NCI-H146 treated with DMSO at 0.1 percent for 48 hours (cell line): ENCODE results near the gene ATOH8.
A peak's percentile ranks its signal among the peaks of the same experiment; 100 is the strongest.

Source experiments
- DNase-seq: peaks from one replicate; lab custom pipeline; 2025; ENCODE audit not compliant: unreplicated experiment; lab: John Stamatoyannopoulos, UW

The ATOH8 gene

DNA sequence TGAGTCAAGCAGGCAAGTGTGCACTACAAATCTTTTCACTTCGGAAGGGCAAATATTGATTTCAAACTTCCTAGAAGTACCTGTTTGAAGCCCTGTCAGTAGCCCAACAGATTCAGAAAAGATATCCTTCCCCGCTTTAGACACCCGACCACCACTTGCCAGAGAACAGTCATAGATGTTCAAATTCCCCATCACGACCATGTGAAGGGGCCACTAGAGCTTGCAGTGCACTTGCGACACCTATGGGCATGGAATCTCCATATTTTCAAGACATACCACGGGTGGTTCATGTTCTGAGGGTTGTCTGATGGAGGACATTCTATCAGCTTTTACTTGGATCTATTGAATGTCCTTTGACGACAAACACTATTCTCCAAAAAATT, 35.8 kb upstream of the ATOH8 start:
- peak; percentile 32 for DNase-seq

GRCh38 chr2:85718885-85719492, 34.8 kb upstream of the ATOH8 start:
- no peak for DNase-seq

GRCh38 chr2:85719609-85720240, 34.1 kb upstream of the ATOH8 start:
- no peak for DNase-seq

- DNase-seq: no peak
Observed at GRCh38 chr2:85720533-85720932, 33.3 kb upstream of the ATOH8 start.

DNA sequence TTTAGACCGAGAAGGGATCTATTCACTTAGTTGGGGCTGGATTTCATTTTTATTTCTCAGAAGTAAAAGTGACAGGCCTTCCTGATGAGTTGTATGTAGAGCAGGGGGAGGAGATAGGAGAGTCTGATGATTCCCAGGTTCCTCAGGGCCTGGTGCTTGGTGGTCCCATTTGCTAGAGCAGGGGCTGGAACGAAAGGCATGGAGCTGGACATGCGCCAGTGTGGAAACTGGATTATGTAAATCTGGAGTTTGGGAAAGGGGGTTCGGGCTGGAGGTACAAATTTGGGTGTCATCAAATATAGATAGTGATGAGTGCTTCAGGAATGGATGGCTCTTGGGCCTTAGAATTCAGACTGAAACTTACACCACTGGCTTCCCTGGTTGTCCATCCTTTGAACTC, 32.1 kb upstream of the ATOH8 start:
- DNase-seq: no peak

GRCh38 chr2:85722519-85722918, 31.3 kb upstream of the ATOH8 start:
- no peak for DNase-seq

DNA sequence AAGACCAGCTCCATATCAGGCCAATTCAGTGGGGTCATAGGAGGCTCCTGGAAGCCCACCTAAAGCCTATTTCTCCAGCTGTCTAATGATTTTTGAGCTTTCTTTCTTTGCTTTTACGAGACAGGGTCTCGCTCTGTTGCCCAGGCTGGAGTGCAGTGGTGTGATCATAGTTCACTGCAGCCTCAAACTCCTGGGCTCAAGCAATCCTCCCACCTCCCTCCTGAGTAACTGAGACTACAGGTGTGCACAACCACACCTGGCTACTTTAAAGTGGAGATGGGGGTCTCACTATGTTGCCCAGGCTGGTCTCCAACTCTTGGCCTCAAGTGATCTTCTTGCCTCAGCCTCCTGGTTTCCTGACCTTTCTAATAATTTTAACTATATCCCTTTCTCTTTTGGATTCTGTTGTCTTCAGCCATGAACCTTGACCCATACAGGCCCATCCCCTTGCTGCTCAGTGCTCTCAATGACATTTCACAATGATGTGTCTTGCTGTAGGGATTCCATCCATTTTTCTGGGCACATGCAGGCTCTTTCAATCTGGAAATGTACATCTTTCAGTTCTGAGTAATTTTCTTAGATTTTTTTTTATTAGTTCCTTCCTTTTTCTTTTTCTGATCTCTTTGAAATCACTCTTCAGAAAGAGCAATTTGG, 30.0 kb upstream of the ATOH8 start:
- DNase-seq: no peak

- no peak for DNase-seq
Observed at GRCh38 chr2:85724731-85725181, 29.0 kb upstream of the ATOH8 start.

DNA sequence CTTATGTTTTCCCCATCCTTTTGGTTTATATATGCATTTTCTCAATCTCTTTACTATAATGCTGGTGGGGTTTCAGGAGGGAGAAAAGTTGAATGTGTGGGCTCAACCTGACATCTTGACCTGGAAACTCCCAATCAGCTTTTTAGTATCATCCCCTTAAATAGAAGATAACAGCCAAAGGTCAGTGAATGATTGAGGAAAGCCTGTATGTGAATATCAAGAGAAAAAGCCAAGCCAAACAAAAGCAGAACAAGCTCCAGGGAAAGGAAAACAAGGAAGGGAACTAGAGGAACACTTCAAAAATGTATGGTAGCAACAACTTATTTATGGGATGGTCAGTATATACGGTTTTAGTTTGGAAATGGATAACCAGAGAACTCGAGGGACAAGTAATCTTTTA, 28.3 kb upstream of the ATOH8 start:
- DNase-seq: no peak

- no peak for DNase-seq
Observed at GRCh38 chr2:85727798-85728197, 26.0 kb upstream of the ATOH8 start.

GRCh38 chr2:85728342-85728741, 25.4 kb upstream of the ATOH8 start:
- DNase-seq: no peak

GRCh38 chr2:85728883-85729824, 24.6 kb upstream of the ATOH8 start:
- DNase-seq: peak; percentile 41

- no peak for DNase-seq
Observed at GRCh38 chr2:85729825-85730510, 23.8 kb upstream of the ATOH8 start.

DNA sequence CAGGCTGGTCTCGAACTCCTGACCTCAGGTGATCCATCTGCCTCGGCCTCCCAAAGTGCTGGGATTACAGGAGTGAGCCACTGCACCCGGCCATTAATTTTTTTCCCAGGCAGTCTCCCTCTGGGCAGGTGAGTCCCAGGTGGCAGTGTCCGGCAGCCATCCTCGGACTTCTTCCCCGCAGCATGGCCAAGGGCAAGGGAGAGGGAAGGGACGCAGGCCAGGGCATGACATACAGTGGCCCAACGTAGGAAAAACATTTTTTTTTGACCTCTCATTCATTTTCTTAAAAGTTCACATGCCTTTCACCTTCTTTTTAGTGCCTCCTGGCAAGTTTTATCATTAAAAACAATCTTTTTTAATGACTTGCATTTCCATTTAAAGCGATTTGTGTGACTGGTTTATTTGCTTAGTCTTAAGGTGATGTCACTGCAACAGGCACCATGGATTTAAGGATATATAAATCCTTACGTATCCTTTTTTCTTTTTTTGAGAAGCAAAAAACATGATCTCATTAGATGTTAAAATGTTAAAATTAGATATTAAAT, 23.0 kb upstream of the ATOH8 start:
- no peak for DNase-seq

DNA sequence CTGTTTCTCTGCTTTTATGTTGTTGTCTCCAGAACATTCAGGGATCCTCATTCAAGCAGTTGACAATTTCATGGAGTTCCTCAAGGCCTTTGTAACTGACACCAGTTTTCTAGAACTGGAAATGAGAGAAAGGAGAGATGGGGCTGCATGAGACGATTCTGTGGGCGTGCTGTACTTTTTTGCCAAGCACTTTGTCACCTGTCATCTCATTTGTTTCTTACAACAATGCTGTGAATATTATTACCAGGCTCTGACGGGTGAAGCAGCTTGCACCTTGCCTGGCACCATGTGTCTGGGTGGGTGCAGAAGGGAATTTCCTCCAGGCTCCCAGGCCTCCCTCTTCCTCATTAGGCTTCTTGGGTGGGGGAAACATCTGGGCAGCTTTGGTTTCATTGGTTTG, 22.2 kb upstream of the ATOH8 start:
- DNase-seq: no peak

DNA sequence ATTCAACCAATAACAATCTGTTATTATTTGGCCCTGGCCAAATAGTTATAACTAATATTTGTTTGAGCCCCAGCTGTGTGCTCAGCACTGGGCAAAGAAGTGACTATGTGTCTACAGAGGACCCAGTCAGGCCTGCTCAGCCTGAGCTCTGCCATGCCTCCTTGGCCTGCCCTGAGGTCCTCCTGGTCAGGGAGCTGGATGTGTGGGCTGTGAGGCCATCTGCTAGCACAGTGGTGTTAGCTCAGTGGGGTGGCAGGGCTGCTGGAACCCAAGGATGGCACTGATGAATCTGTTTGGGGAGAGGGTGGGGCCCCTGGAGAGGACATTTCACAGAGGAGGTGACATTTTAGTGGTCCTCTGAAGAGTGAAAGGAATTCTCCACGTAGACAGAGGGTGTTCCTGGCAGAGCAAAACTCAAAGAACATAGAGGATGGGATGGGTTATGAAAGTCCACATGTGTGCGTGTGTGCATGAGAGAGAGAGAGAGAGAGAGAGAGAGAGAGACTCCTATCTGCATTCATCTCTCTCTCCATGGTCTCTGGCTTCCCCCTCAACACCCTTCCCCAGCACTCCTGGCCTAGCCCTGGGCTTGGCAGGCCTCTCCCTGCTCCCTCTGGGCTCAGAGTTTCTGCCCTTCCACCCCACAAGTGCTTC, 21.2 kb upstream of the ATOH8 start:
- no peak for DNase-seq

- DNase-seq: no peak
Observed at GRCh38 chr2:85733121-85733960, 20.4 kb upstream of the ATOH8 start.

- no peak for DNase-seq
Observed at GRCh38 chr2:85734015-85734414, 19.8 kb upstream of the ATOH8 start.

DNA sequence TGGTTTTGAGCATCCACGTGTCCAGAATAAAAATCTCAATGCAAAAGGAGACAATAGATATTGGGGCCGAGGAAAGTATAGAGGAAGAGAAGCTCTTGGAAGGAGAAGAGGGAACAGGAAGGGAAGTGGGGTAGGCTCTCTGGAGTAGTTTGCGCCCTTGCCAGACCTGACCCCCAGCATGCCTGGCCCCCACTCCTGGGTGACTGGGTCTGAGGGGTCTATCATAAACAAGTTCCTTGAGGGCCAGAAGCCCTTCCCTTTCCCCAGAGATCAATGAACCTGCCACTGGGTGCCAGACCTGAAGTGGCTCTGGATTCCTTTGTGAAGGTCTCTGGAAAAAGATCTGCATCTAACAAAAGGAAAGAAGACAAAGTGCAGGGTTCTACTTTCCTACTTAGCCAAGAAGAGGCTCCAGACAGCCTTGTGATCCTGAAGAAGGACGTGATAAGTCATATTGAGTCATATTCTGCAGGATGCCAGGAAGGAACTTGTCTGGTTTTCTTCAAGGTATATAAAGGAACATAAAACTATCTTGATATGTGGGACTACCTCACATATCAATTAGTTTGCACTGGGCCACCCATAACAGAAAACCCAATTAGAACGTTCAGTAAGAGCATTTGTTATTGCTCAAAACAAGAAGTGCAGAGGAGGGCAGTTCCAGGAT, 18.7 kb upstream of the ATOH8 start:
- no peak for DNase-seq
